H1 (cell line): ENCODE measurements around the gene RTL5. TPM values are rescaled to one million over a fixed set of nuclear protein-coding genes. Genes with fewer than 3 reads are reported as not detected.

Experiments
- EP300 ChIP-seq, 2 experiments: IDR thresholded peaks; 1 replicate in 1 of 2; 2 replicates in 1 of 2; pipeline ENCODE4 v1.6.1; 2011 to 2012; ENCODE audit warnings: low read depth in 2 of 2, low read length in 2 of 2, mild to moderate bottlenecking in 2 of 2, borderline replicate concordance in 1 of 2, inconsistent platforms in 1 of 2, moderate library complexity in 1 of 2
- polyA plus RNA-seq, 7 experiments: library from polyadenylated mRNA; depleted of rRNA in 3 of 7; stranded (reverse) in 5 of 7; unstranded in 2 of 7; fragments of >200 nt in 5 of 7; fragments of 200-250 nt in 2 of 7; gene quantifications; 1 replicate in 5 of 7; 2 replicates in 1 of 7; 4 replicates in 1 of 7; pipeline versions ENCODE4 v1.2.1 to v1.2.3, GENCODE V29; 2011 to 2013; ENCODE audit warnings: missing spikeins in 2 of 7, mixed read lengths in 2 of 7
- total RNA-seq: library from RNA; stranded (reverse); fragmentation: NEBNext Ultra II Directional; extraction: Animal tissue kit (Norgen Biotek cat#: 25700); gene quantifications from 2 replicates; pipeline ENCODE4 v1.2.1, GENCODE V29; 2021
- TF ChIP-seq, protein P1 (sequence below): IDR thresholded peaks from 2 replicates; pipeline ENCODE4 v1.6.1; 2012; ENCODE audit warnings: inconsistent platforms

The RTL5 gene
- total and polyA plus RNA-seq, 2 of the 8 experiments (the other 6 are each of a cell fraction or from before 2014, with no cell fraction given), result 0.57 to 1.9 TPM

DNA sequence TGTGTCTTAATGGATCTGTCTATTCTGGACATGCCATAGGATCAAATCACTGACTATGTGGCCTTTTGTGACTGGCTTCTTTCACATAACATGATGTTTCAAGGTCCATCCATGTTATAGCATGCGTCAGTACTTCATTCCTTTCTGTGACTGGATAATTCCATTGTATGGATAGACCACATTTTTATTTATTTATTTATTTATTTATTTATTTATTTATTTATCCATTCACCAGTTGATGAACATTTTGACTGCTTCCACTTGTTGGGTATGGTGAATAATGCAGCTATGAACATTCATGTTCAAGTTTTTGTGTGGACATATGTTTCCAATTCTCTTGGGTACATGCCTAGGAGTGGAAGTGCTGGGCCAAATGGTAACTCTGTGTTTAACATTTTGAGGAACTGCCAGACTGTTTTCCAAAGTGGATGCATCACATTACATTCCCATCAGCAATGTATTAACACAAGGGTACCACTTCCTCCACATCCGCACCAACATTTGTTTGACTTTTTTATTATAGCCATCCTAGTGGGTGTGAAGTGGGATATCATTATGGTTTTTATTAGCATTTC is 14.0 kb downstream of the RTL5 start (continued):
- TF ChIP-seq EP300 (IDR thresholded peaks at IDR 0.05; ENCODE audit: borderline replicate concordance in 1 of 2, low read depth in 2 of 2, low read length in 2 of 2), result no peak
- TF ChIP-seq, protein P1, sequence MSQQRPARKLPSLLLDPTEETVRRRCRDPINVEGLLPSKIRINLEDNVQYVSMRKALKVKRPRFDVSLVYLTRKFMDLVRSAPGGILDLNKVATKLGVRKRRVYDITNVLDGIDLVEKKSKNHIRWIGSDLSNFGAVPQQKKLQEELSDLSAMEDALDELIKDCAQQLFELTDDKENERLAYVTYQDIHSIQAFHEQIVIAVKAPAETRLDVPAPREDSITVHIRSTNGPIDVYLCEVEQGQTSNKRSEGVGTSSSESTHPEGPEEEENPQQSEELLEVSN, result no peak
